ENCODE results near the gene BLTP3B.

The BLTP3B gene

GRCh38 chr12:100120355-100120754 is 22.3 kb downstream of the BLTP3B start:
- DNase-seq (ENCODE audit: low read depth) = no peak

- no peak for DNase-seq (ENCODE audit: low read depth)
These were observed 27.4 kb downstream of the BLTP3B start for GRCh38 chr12:100115291-100115690.

- DNase-seq (ENCODE audit: low read depth) = no peak
These were observed 28.1 kb downstream of the BLTP3B start for GRCh38 chr12:100114574-100114973.

GRCh38 chr12:100110276-100110675 is 32.4 kb downstream of the BLTP3B start:
- DNase-seq (ENCODE audit: low read depth) = no peak

- DNase-seq (ENCODE audit: low read depth) = no peak
These were observed 35.8 kb downstream of the BLTP3B start for GRCh38 chr12:100106861-100107260.

- no peak for DNase-seq (ENCODE audit: low read depth)
These were observed 37.0 kb downstream of the BLTP3B start for GRCh38 chr12:100105661-100106060.

GRCh38 chr12:100101000-100101399 is 41.7 kb downstream of the BLTP3B start:
- no peak for DNase-seq (ENCODE audit: low read depth)

All from stimulated activated CD8-positive, alpha-beta memory T cell treated with anti-CD3 and anti-CD28 coated beads, Interleukin-4, amount 100 ng/mL, for 24 hours (primary cell).